Stimulated activated CD8-positive, alpha-beta memory T cell treated with anti-CD3 and anti-CD28 coated beads, Interleukin-12 subunit alpha, Interleukin-12 subunit beta, amount 100 ng/mL, for 1 hour (primary cell): ENCODE measurements around the gene JSRP1.

Experiments used
- DNase-seq: peaks from one replicate; pipeline ENCODE4 v3.0.0-alpha.2; 2020; ENCODE audit warnings: low read depth

Gene JSRP1

DNA sequence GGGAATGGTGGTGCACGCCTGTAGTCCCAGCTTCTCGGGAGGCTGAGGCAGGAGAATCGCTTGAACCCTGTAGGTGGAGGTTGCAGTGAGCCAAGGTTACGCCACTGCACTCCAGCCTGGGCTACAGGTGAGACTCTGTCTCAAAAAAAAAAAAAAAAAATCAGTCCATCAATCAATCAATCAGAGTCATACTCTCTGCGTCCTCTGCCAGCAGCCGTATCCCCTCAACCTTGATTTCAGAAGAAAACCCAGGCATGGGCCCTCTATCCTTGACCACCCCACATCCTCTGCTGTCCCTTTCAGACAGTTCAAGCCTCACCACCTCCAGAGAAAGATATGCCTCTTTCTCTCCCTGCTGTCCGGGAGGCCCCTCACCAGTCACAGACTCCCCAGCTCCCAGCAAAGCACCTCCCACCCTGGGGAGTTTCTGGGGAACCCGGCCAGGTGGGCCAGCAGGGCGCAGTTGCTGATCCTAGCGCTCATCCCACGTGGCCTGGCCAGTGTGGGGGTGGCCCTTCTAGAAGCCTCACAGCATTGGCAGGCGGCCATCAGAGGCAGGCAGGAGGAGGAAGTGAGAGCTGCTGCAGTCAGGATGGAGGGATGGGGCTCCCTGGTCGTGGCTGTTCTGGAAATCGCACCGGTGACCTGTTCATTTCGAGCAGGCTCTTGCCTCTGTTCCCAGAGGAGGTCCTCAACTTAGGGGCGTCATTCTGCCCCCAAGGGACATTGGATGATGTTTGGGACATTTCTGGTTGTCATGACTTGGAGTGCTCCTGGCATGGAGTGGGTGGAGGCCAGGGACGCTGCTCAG is 10.2 kb upstream of the JSRP1 start:
- DNase-seq = no peak

DNA sequence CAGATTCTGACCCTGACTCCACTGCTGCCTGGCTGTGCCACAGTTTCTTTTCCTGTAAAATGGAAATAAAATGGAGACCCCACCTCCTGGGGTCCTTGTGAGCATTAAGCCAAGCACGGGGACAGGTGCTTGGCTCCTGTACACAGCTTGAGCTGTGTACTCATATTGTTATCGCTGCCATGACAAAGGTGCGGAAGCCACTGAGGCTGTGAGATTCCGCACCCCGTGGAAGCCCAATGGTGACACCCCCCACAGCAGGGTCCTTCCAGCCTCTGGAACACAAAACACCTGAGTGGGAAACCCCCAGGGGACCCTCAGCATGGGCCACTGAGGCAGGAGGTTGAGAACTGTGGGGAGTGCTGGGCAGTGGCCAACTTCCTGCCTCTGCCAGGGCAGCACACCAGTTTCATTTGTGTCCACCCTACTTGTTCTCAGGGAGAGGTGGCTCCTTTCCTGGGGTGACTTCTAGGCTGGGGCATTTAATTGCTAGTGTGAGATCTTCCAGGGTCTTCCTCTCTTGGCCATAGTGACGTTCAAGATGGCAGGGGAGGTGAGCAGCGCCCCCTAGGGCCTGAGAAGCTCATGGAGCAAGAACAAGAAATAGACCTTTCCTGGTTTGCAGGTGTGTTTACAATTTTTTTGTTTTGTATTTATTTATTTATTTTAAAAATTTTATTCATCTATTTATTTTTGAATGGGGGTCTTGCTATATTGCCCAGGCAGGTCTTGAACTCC is 5.4 kb upstream of the JSRP1 start:
- DNase-seq = peak; percentile 41

- no peak for DNase-seq
Observed at GRCh38 chr19:2260341-2260805, 4.2 kb upstream of the JSRP1 start.

DNA sequence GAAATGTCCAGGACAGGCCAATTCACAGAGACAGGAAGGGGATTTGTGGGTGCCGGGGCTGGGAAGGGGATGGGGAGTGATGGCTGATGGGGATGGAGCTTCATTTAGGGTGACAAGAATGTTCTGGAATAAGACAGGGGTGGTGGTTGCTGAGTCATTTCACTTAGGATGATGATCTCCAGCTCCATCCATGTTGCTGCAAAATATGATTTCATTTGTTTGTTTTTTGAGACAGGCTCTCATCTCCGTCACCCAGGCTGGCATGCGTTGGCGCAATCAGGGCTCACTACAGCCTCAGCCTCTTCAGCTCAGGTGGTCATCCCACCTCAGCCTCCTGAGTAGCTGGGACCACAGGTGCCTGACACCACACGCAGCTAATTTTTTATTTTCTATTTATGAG is 3.1 kb upstream of the JSRP1 start:
- DNase-seq = no peak

- DNase-seq = no peak
Observed at GRCh38 chr19:2255112-2255845, 938 bp downstream of the JSRP1 start.

DNA sequence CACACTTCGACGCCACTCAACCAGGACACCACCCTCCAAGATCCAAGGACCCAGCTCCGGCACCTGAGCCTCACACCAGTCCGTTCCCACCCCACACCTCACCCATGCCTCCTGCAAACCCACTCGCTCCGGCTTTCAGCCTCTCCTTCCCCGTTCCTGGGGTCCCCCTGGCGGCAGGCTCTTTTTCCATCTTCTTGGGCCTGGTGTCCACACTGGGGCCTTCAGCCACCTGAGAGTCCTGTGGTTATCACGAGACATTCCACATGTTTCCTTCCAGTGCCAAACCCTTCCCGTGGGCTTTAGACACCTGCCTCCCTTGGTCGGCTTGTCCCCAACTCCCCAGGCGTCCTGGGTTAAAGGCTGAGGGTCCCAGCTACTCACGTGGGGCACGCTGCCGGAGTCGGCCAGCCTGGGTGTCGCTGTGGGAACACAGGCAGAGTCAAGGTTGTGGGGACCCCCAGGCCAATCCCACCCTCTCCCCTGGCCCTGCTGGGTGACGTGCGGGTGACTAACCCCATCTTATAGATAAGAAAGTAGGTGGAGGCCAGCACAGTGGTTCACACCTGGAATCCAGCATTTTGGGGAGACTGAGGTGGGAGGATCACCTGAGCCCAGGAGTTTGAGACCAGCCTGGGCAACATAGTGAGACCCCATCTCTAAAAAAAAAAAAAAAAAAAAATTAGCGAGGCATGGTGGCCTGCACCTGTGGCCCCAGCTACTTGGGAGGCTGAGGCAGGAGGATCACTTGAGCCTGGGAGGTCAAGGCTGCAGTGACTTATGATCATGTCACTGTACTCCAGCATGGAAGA is 1.9 kb downstream of the JSRP1 start:
- DNase-seq = no peak

- DNase-seq = no peak
Observed at GRCh38 chr19:2253106-2254063, 2.8 kb downstream of the JSRP1 start.

GRCh38 chr19:2252797-2253105 is 3.5 kb downstream of the JSRP1 start:
- no peak for DNase-seq

- DNase-seq = no peak
Observed at GRCh38 chr19:2252055-2252796, 4.0 kb downstream of the JSRP1 start.

- DNase-seq = no peak
Observed at GRCh38 chr19:2251106-2252054, 4.8 kb downstream of the JSRP1 start.

- no peak for DNase-seq
Observed at GRCh38 chr19:2250766-2251105, 5.5 kb downstream of the JSRP1 start.

- DNase-seq = no peak
Observed at GRCh38 chr19:2249880-2250765, 6.1 kb downstream of the JSRP1 start.

DNA sequence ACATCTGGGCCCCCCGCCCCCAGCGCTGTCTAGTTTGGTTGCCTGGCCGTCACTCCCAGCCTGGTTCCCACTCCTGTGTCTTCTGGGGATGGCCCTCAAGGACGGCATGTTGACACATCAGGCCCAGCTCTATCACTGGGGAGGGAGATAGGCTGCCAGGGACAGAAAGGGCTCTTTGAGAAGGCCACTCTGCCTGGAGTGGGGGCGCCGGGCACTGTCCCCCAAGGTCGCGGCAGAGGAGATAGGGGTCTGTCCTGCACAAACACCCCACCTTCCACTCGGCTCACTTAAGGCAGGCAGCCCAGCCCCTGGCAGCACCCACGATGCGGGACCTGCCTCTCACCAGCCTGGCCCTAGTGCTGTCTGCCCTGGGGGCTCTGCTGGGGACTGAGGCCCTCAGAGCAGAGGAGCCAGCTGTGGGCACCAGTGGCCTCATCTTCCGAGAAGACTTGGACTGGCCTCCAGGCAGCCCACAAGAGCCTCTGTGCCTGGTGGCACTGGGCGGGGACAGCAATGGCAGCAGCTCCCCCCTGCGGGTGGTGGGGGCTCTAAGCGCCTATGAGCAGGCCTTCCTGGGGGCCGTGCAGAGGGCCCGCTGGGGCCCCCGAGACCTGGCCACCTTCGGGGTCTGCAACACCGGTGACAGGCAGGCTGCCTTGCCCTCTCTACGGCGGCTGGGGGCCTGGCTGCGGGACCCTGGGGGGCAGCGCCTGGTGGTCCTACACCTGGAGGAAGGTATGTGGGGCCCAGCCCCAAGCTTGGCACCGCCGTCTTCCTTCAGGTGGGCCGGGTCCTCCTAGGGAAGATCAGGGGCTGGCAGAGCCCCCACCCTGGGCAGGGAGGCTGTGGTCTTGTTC is 7.0 kb downstream of the JSRP1 start, which contains the start of gene AMH:
AMH (plus strand) TSS at position 314 of the 857 bp plus-strand sequence; CDS start at position 324, 10 bp downstream.
- no peak for DNase-seq

DNA sequence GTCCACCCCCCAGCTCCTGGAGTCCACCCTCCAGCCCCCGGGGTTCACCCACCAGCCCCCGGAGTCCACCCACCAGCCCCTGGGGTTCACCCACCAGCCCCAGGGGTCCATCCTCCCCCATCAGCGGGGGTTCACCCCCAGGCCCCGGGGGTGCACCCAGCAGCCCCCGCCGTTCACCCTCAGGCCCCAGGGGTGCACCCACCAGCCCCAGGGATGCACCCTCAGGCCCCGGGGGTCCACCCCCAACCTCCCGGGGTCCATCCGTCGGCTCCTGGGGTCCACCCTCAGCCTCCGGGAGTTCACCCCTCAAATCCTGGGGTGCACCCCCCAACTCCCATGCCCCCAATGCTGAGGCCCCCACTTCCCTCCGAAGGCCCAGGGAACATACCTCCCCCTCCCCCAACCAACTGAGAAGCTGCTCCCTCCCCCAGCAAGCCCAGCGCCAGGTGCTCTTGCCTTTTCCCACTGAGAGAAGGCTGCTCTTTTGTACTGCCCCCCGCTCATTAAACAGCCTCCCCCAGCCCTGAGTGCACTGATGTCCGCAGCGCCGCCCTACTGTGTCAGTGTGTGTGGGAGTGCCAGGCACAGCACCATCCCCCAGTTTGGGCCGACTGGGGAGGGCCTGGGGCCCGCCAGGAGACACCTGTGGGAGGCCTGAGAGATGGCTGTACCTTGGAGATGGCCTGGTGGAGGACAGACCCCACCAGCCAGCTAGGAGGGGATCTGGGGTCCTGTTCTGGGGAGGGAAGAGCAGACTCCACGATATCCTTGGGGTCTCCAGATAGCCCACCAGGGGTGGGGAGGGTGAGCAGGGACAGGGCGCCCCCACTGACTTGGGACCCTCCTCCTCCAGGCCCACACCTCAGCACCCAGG is 7.8 kb downstream of the JSRP1 start:
- no peak for DNase-seq

GRCh38 chr19:2247433-2248101 is 8.7 kb downstream of the JSRP1 start:
- no peak for DNase-seq
